ENCODE results near the gene UBP1.
A peak's percentile ranks its signal among the peaks of the same experiment; 100 is the strongest.

The UBP1 gene, protein sequence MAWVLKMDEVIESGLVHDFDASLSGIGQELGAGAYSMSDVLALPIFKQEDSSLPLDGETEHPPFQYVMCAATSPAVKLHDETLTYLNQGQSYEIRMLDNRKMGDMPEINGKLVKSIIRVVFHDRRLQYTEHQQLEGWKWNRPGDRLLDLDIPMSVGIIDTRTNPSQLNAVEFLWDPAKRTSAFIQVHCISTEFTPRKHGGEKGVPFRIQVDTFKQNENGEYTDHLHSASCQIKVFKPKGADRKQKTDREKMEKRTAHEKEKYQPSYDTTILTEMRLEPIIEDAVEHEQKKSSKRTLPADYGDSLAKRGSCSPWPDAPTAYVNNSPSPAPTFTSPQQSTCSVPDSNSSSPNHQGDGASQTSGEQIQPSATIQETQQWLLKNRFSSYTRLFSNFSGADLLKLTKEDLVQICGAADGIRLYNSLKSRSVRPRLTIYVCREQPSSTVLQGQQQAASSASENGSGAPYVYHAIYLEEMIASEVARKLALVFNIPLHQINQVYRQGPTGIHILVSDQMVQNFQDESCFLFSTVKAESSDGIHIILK

GRCh38 chr3:33440328-33441224 lies at the start of gene UBP1:
TSS of gene UBP1 (minus strand) at chr3:33440405. CDS start at chr3:33439848, 557 bp downstream.
- TF ChIP-seq CTCF (IDR thresholded peaks at IDR 0.05; ENCODE audit: low read depth, low read length, missing control alignments): no peak
- peak within 1 kb of the TSS; percentile 75 for H3K4me3 ChIP-seq (replicated peaks; ENCODE audit: low read depth, low read length)
- peak; percentile 100 for DNase-seq (ENCODE audit: extremely low read depth, low read depth)

DNA sequence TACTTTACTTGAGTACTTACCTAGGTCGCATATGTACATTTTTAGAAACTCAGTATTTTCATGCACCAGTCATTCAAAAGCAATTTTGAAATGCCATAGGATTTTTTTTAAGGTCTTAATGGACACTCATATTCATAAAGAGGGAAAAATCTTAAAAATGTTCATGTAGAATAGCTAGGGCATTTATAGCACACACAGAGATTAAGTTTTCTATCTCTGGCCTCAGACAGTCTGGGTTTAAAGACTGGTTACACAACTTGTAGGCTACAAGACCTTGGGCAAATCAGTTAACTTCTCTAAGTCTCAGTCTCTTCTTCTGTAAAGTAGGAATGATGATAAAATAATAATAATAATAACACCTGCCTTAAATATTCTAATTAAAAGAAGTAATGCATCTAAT lies 48.5 kb upstream of the UBP1 start:
- DNase-seq (ENCODE audit: extremely low read depth, low read depth): no peak
- no peak for TF ChIP-seq CTCF (IDR thresholded peaks at IDR 0.05; ENCODE audit: low read depth, low read length, missing control alignments)
- H3K4me3 ChIP-seq (replicated peaks; ENCODE audit: low read depth, low read length): no peak overlapping the region

DNA sequence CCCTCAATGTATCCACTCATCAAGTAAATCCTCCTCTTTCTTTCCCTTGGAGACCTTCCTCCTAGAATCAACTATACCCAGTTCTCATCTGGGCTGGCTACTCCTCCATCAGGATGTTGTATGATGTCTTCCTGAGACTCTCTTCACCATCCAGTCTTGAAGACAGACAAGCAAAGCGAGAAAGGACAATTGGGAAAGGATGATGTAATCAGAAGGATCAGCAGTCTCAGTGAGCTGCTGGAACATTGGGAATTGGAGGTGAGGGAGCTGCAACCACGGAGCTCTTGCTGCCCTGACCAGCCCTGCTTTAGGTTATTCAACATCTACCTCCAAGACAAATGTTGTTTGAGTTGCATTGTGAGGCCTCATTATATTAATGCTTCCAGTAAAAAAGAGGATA lies 48.0 kb upstream of the UBP1 start:
- no peak overlapping the region for H3K4me3 ChIP-seq (replicated peaks; ENCODE audit: low read depth, low read length)
- no peak for DNase-seq (ENCODE audit: extremely low read depth, low read depth)
- TF ChIP-seq CTCF (IDR thresholded peaks at IDR 0.05; ENCODE audit: low read depth, low read length, missing control alignments): no peak

GRCh38 chr3:33482111-33482521 lies 41.9 kb upstream of the UBP1 start:
- H3K4me3 ChIP-seq (replicated peaks; ENCODE audit: low read depth, low read length): no peak overlapping the region
- no peak for TF ChIP-seq CTCF (IDR thresholded peaks at IDR 0.05; ENCODE audit: low read depth, low read length, missing control alignments)
- no peak for DNase-seq (ENCODE audit: extremely low read depth, low read depth)

DNA sequence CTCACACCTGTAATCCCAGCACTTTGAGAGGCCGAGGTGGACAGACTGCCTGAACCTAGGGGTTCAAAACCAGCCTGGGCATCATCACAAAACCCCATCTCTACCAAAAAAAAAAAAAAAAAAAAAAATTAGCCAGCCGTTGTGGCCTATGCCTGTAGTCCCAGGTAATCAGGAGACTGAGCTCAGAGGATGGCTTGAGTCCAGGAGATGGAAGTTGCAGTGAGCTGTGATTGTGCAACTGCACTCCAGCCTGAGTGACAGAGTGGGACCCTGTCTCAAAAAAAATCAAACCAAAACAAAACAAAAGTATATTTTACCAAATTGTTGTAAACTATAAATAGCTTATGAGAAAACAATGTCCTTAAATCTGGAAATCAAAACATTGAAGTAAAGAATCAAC lies 34.7 kb upstream of the UBP1 start:
- DNase-seq (ENCODE audit: extremely low read depth, low read depth): no peak
- H3K4me3 ChIP-seq (replicated peaks; ENCODE audit: low read depth, low read length): no peak overlapping the region
- no peak for TF ChIP-seq CTCF (IDR thresholded peaks at IDR 0.05; ENCODE audit: low read depth, low read length, missing control alignments)

- DNase-seq (ENCODE audit: extremely low read depth, low read depth): no peak
- H3K4me3 ChIP-seq (replicated peaks; ENCODE audit: low read depth, low read length): no peak overlapping the region
- TF ChIP-seq CTCF (IDR thresholded peaks at IDR 0.05; ENCODE audit: low read depth, low read length, missing control alignments): no peak
Observed at GRCh38 chr3:33473813-33474212, 33.6 kb upstream of the UBP1 start.
